Activated naive CD4-positive, alpha-beta T cell treated with anti-CD3 and anti-CD28 coated beads, Interleukin-2, amount 50 U/mL, for 16 hours (primary cell): Measurements from ENCODE around the gene DNAJC5.
"Not testable (repeated sequence)": the region's sequence is repeated elsewhere in the genome, so short reads cannot be mapped to it uniquely, and the experiment has no call there.

ENCODE experiments used
- DNase-seq: peaks from one replicate; pipeline ENCODE4 v3.0.0-alpha.2; 2020

DNAJC5 gene

GRCh38 chr20:63894358-63895201 is at the start of gene DNAJC5:
TSS of gene DNAJC5 (plus strand) at chr20:63895126. CDS start at chr20:63928346, 33,220 bp downstream.
- peak; percentile 95 for DNase-seq

- no peak for DNase-seq
Measured at GRCh38 chr20:63846128-63846771, 48.7 kb upstream of the DNAJC5 start.

GRCh38 chr20:63846888-63847236 is 48.1 kb upstream of the DNAJC5 start:
- no peak for DNase-seq

- DNase-seq = no peak
Measured at GRCh38 chr20:63847237-63848002, 47.5 kb upstream of the DNAJC5 start.

- no peak for DNase-seq
Measured at GRCh38 chr20:63848003-63848911, 46.7 kb upstream of the DNAJC5 start.

- DNase-seq = peak; percentile 55
Measured at GRCh38 chr20:63850689-63851547, 44.0 kb upstream of the DNAJC5 start.

GRCh38 chr20:63851548-63851943 is 43.4 kb upstream of the DNAJC5 start:
- DNase-seq = not testable (repeated sequence)

- not testable (repeated sequence) for DNase-seq
Measured at GRCh38 chr20:63853733-63854068, 41.2 kb upstream of the DNAJC5 start.

- DNase-seq = no peak
Measured at GRCh38 chr20:63854069-63854765, 40.7 kb upstream of the DNAJC5 start.

- DNase-seq = no peak
Measured at GRCh38 chr20:63854766-63855362, 40.1 kb upstream of the DNAJC5 start.

GRCh38 chr20:63855363-63856097 is 39.4 kb upstream of the DNAJC5 start:
- DNase-seq = no peak

GRCh38 chr20:63856098-63856511 is 38.8 kb upstream of the DNAJC5 start:
- no peak for DNase-seq

GRCh38 chr20:63857764-63858392 is 37.0 kb upstream of the DNAJC5 start:
- no peak for DNase-seq

GRCh38 chr20:63858393-63859165 is 36.3 kb upstream of the DNAJC5 start:
- no peak for DNase-seq

- no peak for DNase-seq
Measured at GRCh38 chr20:63859166-63859699, 35.7 kb upstream of the DNAJC5 start.

GRCh38 chr20:63860325-63861051 is 34.4 kb upstream of the DNAJC5 start:
- DNase-seq = no peak

GRCh38 chr20:63861365-63861934 is 33.5 kb upstream of the DNAJC5 start, which contains the start of gene ABHD16B:
TSS of gene ABHD16B (plus strand) at chr20:63861498. CDS start at chr20:63861541, 43 bp downstream.
- no peak for DNase-seq
